ENCODE measurements around the gene FAM13A. TPM values are rescaled to one million over a fixed set of nuclear protein-coding genes. Genes with fewer than 3 reads are reported as not detected.
"Not testable (repeated sequence)": the region's sequence is repeated elsewhere in the genome, so short reads cannot be mapped to it uniquely, and the experiment has no call there.

Gene FAM13A
- total RNA-seq, 1 donor from 2014 or later, result 39.1 TPM

DNA sequence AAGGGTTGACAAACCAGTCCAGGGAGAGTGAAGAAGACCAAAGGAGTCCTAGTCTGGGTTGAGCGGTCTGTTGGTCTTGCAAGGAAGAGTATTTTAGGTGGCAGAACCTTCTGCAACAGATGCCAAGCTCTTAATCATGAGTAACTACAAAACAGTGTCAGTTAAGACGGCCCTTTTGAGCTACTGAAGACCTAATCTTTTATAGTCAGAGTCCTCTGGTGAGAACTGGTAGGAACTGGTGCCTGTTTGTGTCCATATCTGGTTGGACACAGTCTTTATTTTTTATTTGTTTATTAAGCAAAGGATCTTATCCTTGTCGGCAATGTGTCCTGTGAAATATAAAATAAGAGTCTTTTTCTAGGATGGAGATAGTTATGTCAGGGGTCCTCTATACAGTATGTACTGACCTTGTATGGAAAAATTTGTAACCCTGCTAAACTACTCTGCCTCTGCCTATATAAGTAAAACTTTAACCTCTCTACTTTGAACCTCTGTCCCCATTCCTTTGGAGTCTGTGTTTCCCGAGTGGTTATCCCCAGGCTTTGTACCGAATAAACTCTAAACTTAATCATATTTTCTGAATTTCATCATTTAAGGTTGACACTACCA is 47.1 kb downstream of the FAM13A start:
- peaks cover 3% of the 10 kb centered on the region for H3K9me3 ChIP-seq
- H3K27ac ChIP-seq, result no peak overlapping the region
- TF ChIP-seq, protein P1, sequence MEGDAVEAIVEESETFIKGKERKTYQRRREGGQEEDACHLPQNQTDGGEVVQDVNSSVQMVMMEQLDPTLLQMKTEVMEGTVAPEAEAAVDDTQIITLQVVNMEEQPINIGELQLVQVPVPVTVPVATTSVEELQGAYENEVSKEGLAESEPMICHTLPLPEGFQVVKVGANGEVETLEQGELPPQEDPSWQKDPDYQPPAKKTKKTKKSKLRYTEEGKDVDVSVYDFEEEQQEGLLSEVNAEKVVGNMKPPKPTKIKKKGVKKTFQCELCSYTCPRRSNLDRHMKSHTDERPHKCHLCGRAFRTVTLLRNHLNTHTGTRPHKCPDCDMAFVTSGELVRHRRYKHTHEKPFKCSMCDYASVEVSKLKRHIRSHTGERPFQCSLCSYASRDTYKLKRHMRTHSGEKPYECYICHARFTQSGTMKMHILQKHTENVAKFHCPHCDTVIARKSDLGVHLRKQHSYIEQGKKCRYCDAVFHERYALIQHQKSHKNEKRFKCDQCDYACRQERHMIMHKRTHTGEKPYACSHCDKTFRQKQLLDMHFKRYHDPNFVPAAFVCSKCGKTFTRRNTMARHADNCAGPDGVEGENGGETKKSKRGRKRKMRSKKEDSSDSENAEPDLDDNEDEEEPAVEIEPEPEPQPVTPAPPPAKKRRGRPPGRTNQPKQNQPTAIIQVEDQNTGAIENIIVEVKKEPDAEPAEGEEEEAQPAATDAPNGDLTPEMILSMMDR (IDR thresholded peaks at IDR 0.05), result no peak

DNA sequence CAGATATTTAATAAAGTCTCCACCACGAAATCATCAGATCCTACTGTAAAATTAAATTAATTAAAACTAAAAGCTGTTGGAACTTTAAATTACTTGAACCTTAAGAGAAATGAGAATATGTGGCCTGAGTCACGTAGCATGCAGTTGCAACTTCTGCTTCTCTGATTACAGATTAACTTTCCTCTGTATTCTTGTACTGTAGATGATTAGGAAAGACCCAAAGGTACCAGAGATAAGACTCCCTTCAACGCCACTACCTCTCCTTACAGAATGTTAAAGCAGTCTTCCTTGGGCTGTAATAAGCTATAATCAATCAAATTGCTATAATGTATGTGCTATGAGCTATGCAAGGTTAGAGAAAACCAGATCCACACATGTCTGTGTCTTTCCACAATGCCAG is 47.9 kb downstream of the FAM13A start:
- TF ChIP-seq, protein P1 (IDR thresholded peaks at IDR 0.05), result no peak
- DNase-seq (no peak), ATAC-seq (no peak)
- intact Hi-C loops (cut with DNase I), result no loop called here
- no peak overlapping the region for H3K27ac ChIP-seq
- H3K9me3 ChIP-seq, result no peaks in the 10 kb centered on the region
- no peaks in the 10 kb centered on the region for H3K36me3 ChIP-seq
- H3K4me1 ChIP-seq, result no peaks in the 10 kb centered on the region
- H3K27me3 ChIP-seq (ENCODE audit: low read depth), result no peaks in the 10 kb centered on the region
- no peak overlapping the region for H3K4me3 ChIP-seq

More for the DNA sequence above, 47.1 kb downstream of the FAM13A start:
- Histone ChIP-seq H3K4me3 (no peak overlapping the region), H3K36me3 (no peaks in the 10 kb centered on the region), H3K27me3 (ENCODE audit: low read depth) (no peaks in the 10 kb centered on the region), H3K4me1 (no peaks in the 10 kb centered on the region)
- ATAC-seq (no peak), DNase-seq (no peak)
- intact Hi-C loops (cut with DNase I), result no loop called here

- Histone ChIP-seq H3K4me1 (no peaks in the 10 kb centered on the region), H3K27ac (no peak overlapping the region), H3K27me3 (ENCODE audit: low read depth) (no peaks in the 10 kb centered on the region), H3K9me3 (no peaks in the 10 kb centered on the region), H3K36me3 (no peaks in the 10 kb centered on the region), H3K4me3 (no peak overlapping the region)
- ATAC-seq, result no peak
- DNase-seq, result no peak
- TF ChIP-seq, protein P1 (IDR thresholded peaks at IDR 0.05), result no peak
- intact Hi-C loops (cut with DNase I), result no loop called here
Observed at GRCh38 chr4:89008166-89008565, 48.8 kb downstream of the FAM13A start.

GRCh38 chr4:89007338-89007939 is 49.5 kb downstream of the FAM13A start:
- intact Hi-C loops (cut with DNase I), result no loop called here
- TF ChIP-seq, protein P1 (IDR thresholded peaks at IDR 0.05), result no peak
- ATAC-seq, result no peak

DNA sequence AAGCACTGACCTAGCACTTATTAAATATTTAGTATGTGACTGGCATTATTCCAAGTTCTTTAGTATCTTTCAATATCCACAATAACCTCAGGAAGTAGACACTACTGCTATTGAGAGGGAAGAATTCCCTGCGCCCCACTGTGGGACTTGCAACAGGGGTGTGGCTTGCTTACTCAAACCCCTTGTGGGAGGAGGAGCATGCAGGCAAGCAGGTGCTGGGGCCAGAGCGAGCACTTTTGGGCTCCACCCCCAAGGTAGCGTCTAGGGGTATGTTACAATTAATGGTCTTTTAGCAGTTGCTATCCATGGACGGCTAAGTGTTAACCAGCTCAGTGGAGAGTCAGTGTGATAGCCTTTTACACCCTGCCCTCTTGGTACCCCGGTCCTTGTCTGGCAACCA is 50.7 kb downstream of the FAM13A start:
- H3K9me3 ChIP-seq, result no peaks in the 10 kb centered on the region
- no peak for ATAC-seq
- H3K27ac ChIP-seq, result no peak overlapping the region
- H3K4me3 ChIP-seq, result no peak overlapping the region
- H3K36me3 ChIP-seq, result no peaks in the 10 kb centered on the region
- no peak for DNase-seq
- no peaks in the 10 kb centered on the region for H3K27me3 ChIP-seq (ENCODE audit: low read depth)
- H3K4me1 ChIP-seq, result peaks cover 10% of the 10 kb centered on the region
- TF ChIP-seq, protein P1 (IDR thresholded peaks at IDR 0.05), result no peak
- intact Hi-C loops (cut with DNase I), result no loop called here

More at GRCh38 chr4:89007338-89007939, 49.5 kb downstream of the FAM13A start:
- Histone ChIP-seq H3K36me3 (no peaks in the 10 kb centered on the region), H3K4me3 (no peak overlapping the region), H3K27me3 (ENCODE audit: low read depth) (no peaks in the 10 kb centered on the region), H3K4me1 (no peaks in the 10 kb centered on the region), H3K27ac (no peak overlapping the region), H3K9me3 (no peaks in the 10 kb centered on the region)
- no peak for DNase-seq

DNA sequence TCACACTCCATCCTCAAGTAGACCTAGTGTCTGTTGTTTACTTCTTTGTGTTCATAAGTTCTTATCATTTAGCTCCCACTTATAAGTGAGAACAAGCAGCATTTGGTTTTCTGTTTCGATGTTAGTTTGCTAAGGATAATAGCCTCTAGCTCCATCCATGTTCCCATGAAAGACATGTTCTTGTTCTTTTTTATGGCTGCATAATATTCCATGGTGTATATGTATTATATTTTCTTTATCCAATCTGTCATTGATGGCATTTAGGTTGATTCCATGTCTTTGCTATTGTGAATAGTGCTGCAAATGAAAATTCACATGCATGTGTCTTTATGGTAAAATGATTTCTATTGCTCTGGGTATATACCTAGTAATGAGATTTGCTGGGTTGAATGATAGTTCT is 51.9 kb downstream of the FAM13A start:
- DNase-seq; H3K9me3 ChIP-seq; ATAC-seq; H3K4me3 ChIP-seq; intact Hi-C loops (cut with DNase I); H3K27me3 ChIP-seq (ENCODE audit: low read depth); H3K27ac ChIP-seq; H3K36me3 ChIP-seq: not testable (repeated sequence)
- peaks cover 12% of the 10 kb centered on the region for H3K4me1 ChIP-seq

Measured in lower lobe of right lung (tissue), 2 donors.